HT1080 (cell line): ENCODE results near the gene NME7. TPM values are rescaled to one million over a fixed set of nuclear protein-coding genes. Genes with fewer than 3 reads are reported as not detected.

Experiments used
- DNase-seq: peaks from one replicate; pipeline ENCODE4 v3.0.0-alpha.2; 2015; ENCODE audit warnings: low read depth
- total RNA-seq: library from RNA; depleted of rRNA; stranded (reverse); fragments of >200 nt; shearing (Covaris generic); gene quantifications from 2 replicates; pipeline ENCODE4 v1.2.3, GENCODE V29; 2014

The NME7 gene
- total RNA-seq, 1 experiment from 2014 or later: 21.0 TPM

DNA sequence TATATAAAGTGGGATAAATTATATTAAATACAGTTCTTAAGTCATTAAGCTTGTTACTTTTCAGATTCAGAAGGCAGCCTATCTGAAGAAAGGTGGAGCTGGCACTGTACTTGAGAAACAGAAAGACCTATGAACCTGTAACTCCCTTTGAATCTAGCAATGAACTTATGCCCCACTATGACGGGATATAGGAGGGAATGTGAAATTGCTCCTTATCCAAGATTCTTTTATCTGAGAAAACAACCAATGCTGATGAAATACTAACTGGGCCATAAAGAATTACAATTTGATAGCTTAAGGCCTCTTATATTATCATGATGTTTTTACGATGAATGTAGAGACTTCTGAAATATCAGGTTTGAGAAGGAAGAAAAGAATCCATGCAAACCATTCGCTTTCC lies 211.0 kb downstream of the NME7 start:
- DNase-seq: no peak

DNA sequence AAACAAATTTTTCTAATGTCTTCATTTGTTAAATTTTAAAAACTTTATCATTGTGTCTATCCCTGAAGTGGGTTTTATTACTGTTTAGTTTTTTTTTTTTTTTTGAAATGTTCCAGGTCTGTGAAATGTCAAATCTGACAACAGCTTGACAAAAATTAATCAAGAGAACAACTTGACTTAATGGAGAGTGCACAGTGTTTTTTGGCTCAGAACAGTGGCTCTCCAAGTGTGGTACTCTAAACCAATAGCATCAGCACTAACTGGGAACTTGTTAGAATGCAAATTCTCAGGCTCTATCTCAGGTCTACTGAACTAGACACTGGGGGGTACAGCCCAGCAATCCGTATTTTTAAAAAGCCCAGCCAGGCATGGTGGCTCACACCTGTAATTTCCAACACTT lies 211.9 kb downstream of the NME7 start:
- no peak for DNase-seq

DNA sequence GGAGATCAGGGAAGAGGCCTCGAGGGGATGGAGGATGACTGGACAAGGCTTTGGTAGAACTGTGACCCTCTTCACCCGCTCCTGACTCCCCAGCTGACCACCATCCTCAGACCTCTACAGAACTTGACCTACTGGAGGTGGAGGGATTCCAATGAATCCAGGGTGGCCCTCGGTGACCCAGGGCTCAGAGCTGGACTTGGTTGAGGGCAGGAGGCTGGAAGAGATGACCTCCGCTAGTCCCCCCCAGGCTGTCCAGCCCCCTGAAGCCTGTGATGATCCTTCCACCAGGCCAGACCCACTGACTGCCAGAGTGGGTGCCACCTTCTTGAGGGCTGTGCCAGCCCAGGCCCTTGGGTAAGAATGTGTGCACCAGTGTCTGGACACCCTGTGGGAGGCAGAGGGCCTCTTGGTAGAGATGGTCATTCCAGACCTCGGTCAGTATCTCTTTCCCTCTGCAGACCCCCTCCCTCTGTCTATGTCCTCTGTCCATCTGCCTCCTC lies 216.2 kb downstream of the NME7 start:
- DNase-seq: no peak

DNA sequence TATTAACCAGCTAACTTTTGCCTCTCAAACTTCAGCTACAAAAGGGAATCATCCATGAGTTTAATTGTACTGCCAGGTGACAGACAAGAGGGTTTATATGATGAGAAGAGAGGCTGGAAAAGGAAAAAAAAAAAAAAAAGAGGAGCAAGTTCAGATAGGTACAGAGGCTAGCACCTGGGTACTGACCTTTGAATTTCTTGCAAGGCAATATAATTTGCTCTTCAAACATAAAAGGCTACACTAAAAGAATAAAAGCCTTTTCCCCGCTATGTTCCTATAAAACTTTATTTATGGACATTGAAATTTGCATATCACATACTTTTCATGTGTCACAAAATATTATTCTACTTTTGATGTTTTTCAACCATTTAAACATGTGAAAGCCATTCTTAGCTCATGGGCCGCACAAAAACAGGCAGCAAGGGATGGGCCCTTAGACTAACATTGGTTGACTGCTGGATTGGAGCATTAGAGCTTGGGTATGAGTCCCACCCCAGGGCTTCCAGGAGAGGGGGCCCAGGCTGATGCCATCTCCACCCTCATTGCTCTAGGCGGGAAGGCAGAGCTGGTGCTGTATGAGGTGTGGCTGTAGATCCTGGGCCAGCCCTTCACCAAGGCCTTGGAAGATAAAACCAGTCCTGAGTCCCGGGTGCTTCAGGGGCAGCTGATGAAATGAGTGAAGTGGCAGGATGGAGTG lies 216.8 kb downstream of the NME7 start:
- DNase-seq: no peak

DNA sequence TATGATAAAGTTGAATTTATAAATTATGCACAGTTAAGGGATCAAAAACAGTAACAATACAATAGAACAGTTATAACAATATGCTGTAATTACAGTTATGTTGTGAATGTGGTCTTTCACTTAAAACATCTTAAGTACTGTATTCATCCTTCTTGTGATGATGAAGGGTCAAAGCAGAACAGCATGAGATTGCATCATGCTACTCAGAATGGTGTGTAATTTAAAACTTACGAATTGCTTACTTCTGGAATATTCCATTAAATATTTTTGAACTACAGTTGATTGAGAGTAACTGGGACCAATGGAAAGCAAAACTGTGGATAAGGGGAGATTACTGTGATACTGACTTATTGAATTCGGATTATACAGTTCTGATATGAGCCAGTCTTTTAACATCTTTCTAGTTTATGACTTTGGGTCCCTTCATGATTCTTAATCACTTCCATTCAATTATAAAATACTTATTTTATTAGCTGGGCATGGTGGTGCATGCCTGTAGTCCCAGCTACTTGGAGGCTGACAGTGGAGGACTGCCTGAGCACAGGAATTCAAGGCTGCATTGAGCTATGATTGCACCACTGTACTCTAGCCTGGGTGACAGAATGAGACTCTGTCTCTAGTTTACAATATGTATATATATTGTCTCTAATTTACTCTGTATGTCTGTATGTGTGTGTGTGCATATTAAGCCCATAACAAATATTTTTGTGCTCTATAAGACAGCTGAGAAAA lies 217.9 kb downstream of the NME7 start:
- no peak for DNase-seq

DNA sequence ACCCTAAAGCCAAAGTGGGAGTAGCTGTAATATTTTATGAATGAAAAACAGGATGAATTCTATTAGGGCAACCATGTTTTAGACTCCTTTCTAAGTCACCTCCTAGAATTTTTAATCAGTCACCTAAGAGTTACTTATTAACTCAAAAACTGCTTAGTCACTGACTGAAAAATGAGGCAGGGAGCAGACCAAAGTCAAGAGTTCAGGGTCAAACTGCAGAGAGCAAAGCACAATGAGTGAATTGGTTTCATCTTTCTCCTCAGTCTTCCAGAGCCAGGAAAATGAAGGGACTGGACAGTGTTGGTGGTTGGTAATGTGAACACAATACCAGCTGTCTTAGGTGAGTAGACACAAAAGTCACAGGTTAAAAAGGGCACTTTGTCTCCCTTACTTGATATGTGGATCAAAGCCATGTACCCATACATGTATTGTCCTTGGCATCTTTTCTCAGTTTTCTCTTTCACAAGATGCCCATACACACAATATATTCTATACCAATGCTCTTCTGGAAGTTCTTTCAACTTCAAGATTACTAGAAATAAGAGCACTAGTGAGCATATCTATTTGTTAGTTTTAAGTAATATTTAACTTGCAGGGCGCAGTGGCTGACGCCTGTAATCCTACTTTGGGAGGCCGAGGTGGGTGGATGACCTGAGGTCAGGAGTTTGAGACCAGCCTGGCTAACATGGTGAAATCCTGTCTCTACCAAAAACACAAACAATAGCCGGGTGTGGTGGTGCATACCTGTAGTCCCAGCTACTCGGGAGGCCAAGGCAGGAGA lies 218.9 kb downstream of the NME7 start:
- no peak for DNase-seq

DNA sequence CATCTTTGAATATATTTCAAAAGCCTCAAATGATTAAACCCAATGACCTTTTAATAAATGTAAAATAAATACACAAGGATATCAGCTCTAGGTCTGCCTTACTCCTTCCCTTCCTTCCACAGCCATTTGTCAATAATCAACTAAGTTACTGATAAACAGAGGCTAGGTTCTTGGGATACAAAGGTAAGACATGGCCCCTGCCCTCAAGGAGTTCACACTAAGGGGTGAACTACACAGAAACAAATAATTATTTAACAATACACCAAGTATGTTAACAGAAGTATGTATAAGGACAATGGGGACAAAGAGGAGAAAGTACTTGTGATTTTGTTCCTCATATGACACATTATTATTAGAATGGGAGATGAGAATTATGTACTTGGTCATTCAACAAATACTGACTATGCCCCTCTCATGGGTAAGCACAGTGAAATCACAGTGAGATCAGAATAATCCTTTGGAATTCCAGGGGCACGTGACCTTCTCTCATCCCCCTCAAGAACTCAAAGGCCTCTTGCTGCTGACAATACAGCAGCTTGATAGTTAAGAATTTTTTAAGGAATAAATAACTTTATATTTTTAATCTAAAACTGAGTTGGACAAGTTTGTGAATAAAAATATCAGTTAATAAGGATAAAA lies 220.9 kb downstream of the NME7 start:
- no peak for DNase-seq

DNA sequence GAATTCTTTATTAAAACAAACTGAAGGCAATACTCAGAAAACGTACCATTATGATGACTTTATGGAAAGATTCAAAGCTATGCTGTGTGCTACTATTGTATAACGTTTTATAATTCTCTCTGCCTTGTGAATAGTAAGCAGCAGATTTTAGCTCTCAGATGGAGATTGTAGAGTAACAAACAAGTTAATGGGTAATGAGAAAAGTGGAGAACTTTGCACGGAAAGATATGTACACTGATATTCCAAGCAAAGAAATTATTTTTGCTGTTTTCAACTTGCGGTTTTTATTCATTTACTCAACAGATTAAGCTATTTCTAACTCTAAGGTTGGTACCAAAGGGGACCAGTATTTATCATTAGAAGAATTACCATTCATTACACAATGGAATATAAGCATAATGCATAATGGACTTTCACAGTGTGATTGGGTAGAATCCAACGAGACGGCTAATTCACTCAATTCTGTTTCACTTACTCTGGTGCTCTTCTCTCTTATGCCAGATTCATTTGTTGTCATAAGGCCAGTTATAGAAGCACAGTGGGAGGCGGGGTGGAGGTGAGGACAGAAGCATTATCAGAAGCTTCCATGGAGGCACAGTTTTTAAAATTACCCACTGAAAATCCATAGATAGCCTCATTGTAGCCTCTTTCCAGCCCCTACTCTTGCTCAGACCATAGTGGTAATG lies 222.5 kb downstream of the NME7 start:
- DNase-seq: no peak

DNA sequence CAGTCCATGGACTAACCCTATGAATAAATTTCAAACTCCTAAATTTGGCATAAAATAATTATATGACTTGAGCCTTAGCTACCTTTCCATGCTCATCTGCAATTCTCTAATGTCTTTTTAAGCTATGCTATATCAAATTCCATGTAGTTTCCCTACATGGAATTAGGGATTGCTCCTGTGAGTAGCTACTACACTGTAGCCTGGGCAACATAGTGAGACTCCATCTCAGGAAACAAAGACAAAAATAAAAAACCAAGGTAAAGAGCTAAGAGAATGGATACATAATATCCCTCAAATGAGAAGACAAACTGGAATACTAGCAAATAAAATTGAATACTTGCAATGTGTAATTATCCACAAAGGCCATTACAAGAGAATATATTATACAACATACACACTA lies 223.6 kb downstream of the NME7 start:
- no peak for DNase-seq

DNA sequence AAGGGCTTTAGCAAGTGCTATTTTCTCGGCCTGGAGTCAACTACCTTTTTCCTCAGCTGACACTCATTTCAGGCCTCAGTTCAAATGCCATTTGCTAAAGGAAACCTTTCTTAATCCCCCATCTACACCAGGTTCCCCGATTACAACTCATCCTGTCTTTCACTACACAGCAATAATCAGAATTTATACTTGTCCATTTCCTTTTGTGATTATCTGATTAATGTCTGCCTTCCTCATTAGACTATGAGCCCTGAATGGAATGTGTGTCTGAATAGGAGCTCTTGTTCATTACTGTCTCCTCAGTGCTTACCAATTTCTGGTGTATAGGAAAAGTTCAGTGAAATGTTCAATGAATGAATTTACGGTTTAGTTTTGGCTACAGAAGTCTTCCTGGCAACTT lies 224.3 kb downstream of the NME7 start:
- no peak for DNase-seq

DNA sequence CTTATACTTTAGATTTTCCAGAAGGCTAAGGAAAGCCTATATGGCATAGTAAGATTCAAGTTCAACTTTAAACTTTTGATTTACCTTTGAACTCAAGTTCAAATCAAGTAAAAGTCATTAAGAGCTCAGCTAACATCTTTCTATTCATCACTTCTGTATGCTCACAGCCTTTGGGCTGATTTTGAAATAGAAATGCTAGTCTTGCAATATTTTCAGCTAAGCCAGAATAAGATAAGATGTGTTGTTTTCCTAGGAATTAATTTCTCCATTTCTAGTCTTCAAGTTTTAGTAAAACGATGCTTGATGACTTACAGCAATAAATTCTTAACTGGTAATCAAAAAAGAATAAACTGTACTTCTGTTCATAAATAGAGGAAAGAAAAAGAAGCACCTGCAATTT lies 225.5 kb downstream of the NME7 start:
- DNase-seq: no peak

DNA sequence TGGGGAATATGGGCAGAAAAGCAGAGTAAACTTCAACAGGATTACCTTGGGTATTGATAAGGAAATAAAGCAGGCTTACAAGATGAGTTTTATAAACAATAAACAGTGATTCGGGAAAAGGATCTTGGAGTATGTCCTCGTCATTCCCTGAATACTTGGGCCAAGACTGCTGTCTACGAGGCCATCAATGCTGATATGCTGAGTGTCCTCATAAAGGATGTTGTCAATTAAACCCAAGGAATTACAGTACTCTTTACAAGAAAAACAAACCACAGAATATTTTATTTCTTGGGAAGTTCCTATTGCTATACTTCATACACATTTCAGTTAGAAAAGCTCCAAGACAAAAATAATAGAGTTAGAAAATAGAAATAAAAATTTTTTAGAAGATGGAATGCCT lies 226.2 kb downstream of the NME7 start:
- no peak for DNase-seq

DNA sequence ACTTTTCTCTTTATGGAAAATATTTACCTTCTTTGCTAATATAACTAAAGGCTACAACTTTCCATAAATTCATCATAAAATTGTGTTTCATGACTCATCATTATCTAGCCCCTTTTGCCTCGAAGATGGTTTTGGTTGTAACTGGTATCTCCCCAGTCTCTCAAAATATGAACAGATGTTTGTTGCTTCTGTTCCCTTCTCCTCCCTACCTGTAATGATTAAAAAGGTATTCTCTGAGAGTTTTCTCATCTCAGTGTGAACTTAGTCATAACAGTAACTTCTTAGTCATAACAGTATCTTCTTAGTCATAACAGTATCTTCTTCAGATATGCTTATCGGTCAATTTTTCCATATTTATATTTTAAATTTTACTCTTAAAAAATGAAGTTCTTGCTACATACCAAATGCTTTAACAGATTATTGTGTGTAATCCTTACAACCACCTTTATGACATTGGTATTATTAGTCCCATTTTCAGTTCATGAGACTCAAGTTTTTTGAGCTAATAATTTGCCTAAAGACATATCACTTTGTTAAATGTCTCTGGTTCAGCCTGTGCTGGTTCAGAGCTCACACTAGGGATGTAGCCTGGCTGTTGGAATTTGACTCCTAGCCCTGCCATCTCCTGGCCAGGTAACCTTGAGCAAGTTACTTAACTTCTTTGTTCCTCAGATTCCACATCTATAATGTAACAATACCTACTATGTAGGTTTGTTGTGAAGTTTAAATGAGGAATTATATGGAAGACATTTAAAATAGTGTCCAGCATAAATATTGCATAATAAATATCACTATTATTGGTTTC lies 228.5 kb downstream of the NME7 start:
- no peak for DNase-seq

DNA sequence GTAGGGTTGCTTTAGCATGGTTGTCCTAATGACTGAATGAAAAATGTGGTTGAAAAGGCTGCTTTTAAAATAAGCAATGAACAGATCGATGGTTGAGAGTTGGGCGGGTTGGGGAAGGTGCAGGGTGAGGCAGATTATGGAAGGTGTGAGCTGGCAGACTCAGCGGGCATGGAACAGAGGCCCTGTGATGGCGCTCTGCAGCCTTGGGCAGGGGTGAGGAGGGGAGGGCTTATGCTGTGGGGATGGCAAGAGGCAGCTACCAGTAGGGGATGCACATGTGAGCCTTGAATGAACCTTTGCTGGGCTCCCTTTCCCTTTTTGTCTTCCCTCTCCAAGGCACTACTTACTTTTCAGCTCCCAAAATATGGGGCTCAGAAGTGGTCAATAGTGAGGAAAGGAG lies 230.2 kb downstream of the NME7 start:
- no peak for DNase-seq

DNA sequence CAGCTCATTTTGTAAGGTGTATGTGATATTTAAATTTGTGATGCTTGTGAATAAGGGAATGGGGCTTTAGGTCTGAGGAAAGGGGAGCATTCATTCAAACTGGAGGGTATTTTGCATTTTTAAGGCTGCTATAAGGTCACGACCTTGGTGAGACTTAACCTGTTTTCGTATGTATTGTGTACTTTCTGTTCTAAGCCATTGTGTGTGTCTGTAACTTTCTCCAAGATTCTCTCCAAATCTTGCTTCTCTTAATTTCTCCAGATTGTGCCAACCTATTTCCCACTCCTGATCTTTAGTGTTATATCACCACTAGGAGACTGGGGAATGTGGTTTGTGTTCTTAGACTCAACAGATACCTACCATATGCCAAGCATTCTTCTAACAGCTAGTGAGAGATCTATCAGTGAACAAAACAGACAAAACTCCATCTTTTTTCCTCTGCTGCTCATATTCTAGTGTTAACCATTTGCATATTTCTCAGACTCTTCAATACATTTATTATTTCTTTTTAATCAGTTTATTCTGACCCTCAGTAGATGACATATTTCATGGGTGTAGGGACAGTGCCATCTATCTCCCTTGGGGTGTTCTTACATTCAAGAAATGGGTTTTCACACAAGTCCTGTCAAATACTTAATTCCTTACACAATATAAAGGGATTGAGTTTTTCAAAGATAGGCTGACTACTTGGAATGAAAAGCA lies 233.6 kb downstream of the NME7 start:
- no peak for DNase-seq

DNA sequence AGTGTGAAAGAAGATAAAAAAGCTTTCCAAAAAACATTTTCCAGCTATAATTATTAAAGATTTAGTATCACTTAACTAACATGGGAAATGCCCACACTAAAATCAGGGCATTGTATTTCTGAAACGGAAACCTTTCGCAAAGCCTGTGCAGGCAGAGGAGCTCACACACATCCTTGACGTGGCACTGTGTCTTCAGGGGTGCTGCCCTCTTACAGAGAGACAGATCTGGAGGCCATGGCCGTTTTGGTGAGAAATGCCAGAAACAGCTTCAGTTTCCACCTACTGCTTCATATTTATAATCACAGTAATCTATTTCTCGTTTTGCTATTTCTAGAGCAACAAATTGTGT lies 234.4 kb downstream of the NME7 start:
- DNase-seq: no peak

DNA sequence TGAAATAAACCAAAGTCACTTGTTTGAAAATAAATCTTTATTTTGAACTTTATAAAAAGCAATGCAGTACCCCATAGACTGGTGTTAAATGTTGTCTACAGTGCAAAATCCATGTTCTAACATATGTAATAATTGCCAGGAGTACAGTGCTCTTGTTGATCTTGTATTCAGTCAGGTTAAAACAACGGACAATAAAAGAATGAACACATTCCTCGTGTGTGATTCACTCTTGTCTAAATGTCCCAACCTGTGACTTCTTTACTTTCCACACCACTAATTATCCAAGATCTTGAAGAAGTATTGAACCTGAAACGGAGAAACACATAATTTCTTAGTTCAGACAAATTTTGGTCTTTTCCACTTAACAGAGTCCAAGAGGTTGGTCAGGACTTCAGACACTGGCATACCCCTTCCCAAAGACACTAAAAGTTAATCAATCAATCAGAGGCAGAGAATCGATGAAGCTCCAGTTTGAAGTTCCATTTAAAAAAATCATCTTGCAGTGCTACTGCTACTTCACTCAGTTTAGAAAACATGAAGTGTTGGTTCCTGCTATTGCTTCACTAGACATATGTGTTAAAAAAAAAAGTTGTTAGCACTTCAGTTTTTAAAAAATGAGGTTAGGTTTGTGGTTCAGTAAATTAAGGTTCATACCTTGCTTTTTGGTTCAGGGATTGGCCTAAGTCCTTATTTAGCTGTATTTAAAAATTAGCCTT lies 234.9 kb downstream of the NME7 start:
- DNase-seq: no peak

DNA sequence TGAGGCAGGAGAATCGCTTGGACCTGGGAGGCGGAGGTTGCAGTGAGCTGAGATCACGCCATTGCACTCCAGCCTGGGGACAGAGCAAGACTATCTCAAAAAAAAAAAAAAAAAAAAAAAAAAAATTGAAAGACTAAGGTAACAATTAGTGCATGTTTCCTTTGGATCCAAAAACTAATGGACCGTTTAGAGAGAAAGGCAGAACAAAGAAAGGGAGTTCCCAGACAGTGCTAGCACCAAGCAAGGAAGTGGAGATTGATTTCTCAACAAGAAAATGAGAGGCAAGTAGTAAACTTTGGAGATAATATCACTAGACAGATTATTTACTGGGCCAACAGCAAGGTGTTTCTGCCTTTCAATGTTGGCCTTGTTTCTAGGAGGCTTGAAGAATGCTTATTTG lies 236.9 kb downstream of the NME7 start:
- DNase-seq: no peak

DNA sequence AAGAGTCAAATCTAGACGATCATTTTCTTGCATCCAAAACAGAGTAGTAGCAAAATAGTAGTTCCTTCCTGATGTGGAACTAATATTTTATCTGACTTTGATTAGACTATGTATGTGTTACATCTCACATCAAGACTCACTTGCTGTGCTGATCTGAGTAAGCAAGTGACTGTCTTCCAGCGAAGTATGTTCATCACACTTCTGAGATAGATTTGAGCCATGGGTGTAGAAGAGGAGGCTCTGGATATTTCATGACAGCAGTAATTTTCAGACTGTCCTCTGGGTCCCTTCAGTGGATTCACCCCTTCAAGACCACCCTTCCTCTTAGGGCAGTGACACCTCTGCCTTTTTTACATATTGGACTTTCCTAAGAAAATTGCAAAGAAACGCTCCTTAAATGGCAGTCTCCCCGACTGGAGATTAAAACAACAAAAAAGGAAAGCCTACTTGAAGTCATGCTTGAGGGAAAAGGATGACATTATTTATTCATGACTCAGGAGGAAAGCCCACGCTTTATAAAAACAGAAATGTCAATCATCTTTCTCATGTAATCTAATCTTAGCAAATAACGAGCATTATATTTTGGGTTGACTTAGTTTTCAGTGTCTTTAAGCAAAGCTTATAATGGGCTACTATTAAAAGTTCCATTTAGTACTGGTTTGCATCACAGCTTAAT lies 238.3 kb downstream of the NME7 start:
- DNase-seq: no peak
